GM10266 (cell line): ENCODE results near the gene SLC29A1.

Source experiments
- DNase-seq: peaks from one replicate; pipeline ENCODE4 v3.0.0; 2012; ENCODE audit errors: extremely low spot score
- TF ChIP-seq, protein P1 (sequence below): IDR thresholded peaks from 2 replicates; pipeline ENCODE4 v1.5.1; 2012; ENCODE audit warnings: mild to moderate bottlenecking, low read depth; ENCODE audit not compliant: control insufficient read depth, insufficient read depth; ENCODE audit errors: missing control alignments

SLC29A1 gene

DNA sequence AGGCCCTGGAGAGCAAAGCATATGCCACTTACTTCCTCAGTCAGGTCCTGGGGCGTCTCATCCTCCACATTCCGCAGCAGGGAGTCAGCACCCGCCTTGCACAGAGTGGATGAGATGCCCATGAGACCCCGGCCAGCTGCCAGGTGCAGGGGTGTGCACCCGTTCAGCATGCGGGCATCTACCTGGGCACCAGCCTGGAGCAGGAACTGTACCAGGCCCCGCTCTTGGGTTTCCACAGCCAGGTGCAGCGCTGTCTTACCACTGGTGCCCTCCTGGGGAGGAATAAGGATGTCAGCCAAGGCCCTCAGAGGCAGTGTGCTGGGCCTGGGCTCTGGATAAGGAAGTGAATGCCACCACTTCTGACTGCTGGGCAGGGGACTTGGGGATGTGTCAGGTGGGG lies 36.6 kb downstream of the SLC29A1 start:
- TF ChIP-seq, protein P1, sequence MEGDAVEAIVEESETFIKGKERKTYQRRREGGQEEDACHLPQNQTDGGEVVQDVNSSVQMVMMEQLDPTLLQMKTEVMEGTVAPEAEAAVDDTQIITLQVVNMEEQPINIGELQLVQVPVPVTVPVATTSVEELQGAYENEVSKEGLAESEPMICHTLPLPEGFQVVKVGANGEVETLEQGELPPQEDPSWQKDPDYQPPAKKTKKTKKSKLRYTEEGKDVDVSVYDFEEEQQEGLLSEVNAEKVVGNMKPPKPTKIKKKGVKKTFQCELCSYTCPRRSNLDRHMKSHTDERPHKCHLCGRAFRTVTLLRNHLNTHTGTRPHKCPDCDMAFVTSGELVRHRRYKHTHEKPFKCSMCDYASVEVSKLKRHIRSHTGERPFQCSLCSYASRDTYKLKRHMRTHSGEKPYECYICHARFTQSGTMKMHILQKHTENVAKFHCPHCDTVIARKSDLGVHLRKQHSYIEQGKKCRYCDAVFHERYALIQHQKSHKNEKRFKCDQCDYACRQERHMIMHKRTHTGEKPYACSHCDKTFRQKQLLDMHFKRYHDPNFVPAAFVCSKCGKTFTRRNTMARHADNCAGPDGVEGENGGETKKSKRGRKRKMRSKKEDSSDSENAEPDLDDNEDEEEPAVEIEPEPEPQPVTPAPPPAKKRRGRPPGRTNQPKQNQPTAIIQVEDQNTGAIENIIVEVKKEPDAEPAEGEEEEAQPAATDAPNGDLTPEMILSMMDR: no peak
- DNase-seq: no peak

DNA sequence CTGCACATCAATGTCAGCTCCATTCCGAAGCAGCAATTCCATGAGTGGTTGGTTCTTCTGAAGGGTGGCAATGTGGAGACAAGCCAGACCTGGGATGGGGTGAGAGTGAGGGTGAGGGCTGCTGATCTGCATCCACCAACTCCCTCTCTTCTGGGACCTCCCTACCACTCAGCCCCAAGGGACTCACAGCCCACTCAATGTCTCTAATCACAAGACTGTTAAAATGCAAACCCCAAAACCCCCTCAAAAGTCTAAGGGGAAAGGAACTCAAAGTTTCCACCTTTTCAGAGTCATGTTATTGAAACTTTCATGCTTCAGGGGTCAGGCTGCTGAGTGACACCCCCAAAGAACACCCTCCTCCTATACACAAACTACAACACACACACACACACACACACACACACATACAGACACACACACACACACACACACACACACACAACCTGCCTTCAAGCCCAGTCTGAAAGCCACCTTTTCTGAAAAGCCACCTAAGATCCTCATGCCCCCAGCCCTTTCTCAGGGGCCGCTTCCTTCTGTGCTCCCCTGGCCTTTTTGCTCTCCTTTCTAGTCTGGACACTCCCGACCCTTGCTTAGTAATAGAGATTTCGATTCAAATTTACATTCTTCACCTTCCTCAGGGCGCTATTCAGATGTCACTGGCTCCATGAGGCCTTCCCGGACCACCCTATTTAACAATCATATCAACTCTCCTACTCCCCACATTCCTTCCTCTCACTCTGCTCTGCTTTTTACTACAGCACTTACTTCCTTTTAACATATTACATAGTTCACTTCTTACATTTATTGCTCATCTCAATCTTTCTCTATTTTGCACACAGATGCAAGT lies 37.3 kb downstream of the SLC29A1 start:
- DNase-seq: peak; percentile 76
- TF ChIP-seq, protein P1: no peak

DNA sequence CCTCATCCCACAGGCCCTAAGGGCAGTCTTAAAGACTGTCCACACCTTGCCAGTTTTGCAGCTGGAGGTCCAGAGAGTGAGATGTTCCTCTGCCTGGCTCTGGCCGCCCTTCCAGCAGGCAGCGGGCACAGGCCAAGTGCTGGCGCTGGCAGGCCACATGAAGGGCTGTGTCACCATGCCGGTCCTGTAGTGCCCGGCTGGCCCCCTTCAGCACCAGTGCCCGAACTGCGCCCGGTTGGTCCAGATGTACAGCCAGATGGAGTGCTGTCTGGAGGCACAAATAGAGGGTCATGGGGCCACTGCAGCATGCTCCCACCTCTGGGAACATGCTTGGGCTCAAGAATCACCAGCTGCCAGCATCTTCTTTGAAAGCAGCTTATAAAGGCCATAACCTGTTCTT lies 38.2 kb downstream of the SLC29A1 start:
- DNase-seq: no peak
- TF ChIP-seq, protein P1: no peak

DNA sequence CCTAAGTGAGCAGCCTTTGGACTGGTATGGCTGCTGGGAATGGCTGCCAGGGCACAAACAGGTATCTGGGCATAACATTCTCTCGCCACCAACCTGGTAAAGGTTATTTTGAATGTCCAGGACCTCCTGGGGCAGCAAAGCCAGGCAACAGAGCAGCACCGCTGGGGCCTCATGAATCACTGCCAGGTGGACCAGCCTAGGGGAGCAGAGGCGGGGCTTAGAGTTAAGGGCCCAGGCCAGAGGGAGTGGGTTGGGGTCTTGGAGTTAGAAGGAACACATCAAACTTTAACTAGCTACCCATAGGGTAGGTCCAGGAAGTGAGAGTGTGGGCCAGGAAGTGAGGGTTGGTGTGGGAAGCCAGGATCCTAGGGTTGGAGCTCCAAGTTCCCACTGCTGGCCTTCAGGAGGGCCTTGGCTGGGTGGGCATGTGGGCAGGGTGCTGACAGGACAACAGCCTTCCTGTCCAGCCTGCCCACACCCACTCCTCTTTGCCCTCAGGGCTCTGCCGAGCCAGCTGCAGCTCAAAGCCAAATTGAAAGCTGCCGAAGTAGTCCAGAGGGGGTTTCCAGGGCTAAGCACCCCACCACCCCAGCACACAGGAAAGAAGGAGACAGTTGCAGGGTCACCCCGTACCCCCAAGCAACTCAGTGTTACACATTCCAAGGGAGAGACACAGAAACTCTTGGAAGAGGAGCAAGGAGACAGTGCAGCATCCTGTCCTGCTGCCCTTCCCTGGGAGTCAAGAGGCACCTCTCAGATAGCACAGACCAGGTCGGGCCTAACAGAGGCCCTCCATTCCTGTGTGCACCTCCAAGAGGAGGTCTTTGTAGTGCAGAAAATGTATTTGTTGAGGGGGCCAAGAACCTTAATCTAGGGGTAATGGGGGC lies 39.3 kb downstream of the SLC29A1 start:
- no peak for DNase-seq
- TF ChIP-seq, protein P1: no peak

DNA sequence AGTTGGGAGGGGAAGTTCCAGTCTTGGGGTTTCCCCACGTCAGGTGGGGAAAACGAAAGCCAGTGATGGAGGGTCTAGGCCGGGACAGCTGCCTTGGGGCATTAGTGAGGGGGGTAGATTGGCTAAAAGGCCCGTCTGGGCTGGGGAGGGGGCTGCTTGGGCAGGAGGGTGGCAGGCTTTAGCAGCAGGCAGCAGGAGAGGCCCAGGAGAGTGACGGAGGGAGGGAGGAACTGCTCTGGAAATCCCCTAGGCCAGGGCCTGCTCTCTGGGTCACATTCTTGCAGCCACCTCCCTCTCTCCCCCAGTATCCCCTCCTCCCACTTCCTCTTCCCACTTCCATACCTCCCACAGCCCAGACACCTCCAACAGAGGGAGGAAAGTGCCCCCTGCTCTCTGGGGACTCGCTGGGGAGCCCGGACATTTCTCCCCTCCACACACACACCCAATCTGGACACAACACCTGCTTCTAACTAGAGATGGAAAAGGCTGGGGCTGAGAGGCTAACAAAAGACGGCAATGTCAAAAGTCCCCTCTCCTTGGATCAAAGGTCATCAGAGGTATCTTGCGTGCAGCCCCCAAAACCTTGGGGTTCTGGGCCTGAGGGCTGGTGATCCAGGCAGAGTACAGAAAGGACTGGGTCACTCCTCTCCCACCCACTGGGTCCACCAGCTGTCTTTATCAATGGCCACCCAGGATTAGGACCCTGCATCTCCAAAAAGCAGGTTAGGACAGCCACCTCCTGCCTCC lies 40.1 kb downstream of the SLC29A1 start:
- TF ChIP-seq, protein P1: no peak
- peak; percentile 75 for DNase-seq

DNA sequence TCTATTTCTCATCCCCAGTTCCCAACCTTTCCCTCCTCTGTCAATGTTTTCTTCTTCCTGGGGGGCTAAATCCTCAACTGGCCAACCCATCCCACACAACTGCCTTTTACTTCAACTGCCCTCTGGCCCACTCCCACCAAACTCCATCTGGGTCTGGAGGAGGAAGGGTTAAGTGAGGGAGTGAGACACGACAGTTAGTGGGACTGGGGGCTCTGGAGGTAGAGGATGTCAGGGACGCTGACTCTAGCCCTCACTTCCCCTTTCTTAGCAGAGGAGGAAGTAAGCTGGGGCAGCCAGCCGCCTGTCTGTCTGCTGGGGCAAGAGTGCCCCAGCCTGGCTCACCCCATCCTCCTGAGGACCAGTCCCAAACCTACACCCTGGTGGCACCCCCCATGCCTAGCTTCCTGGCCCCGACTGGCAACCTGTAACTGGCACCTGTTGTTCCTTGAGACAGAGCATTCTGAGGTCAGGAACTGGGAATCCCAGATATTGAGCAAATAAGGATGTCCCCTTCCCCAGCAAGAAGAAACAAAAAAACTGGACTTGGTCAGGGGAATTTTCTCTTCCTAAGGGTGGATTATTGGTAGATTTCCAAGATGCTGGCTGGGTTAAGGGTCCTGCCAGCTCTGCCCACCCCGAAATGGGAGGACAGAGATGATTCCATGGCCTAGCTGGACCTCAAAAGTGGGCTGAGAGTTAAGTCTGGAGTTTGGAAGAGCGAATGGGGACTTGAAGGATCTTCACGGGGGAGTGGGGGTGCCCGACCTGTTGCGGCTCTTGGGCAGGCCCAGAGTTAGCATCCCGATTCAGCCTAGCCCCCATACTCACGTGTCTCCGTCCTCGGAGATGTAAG lies 41.0 kb downstream of the SLC29A1 start:
- no peak for DNase-seq
- TF ChIP-seq, protein P1: peak; percentile 10
